NK-92 treated with Interleukin-12 subunit alpha and Interleukin-12 subunit beta, amount 100 ng/mL, for 24 hours (cell line): ENCODE measurements around the gene CCL28.
"Not testable (repeated sequence)": the region's sequence is repeated elsewhere in the genome, so short reads cannot be mapped to it uniquely, and the experiment has no call there.

Source experiments
- DNase-seq: peaks from one replicate; lab custom pipeline; 2025; lab: John Stamatoyannopoulos, UW

The CCL28 gene

GRCh38 chr5:43409809-43410271 is 2.4 kb downstream of the CCL28 start:
- DNase-seq = no peak

GRCh38 chr5:43402524-43403066 is 9.6 kb downstream of the CCL28 start:
- DNase-seq = not testable (repeated sequence)

- DNase-seq = no peak
Measured at GRCh38 chr5:43401827-43402226, 10.4 kb downstream of the CCL28 start.

GRCh38 chr5:43400082-43400481 is 12.1 kb downstream of the CCL28 start:
- no peak for DNase-seq

GRCh38 chr5:43396762-43397304 is 15.4 kb downstream of the CCL28 start:
- DNase-seq = no peak

DNA sequence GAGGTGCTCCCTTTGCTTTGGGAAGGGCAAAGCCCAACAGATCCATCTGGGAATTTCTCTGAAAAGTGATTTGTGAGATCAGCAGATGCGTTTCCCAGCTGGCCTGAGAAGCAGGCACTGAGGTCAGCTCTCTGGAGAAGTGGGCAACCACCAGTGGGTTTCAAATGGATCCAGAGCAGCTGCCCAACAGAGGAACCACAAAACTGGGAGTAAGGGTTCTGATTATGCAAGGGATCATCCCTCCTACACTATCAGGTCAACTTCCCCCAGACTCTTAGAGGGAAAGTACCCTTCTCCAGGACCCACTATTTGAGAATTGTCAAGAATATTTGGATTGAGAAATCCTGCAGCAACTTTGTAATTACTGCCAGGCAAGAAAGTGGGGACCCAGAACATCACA is 21.7 kb downstream of the CCL28 start:
- DNase-seq = no peak

DNA sequence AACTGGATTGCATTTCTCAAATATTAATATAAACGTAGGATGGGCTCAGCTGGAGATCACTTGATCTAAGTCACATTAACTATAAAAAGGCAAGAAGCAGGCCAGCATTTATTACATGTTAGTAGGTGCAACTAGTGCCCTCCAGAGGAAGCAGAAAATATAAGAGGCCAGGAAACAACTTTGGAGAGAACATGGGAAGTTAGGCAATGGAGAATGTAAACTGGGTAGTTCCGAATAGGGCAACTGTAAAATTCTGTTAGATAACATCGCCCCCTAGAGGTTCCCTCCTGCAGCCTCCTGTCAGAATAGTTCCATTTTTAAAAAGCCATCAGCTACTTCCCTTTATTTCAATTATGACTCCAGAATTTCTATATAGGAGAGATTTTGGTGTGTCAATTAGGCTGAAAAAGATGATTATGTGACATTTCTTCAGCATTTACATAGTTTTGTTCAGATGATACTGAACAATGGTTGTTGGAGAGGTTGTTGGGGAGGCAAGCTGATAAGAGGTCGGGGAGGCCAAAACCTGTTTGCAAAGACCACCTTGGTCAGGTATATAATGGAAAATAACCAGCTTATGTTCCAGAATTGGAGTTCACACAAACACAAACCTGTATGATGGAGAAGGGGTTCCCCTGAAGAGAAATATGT is 22.4 kb downstream of the CCL28 start:
- no peak for DNase-seq

- DNase-seq = no peak
Measured at GRCh38 chr5:43386960-43387362, 25.2 kb downstream of the CCL28 start.

GRCh38 chr5:43376496-43377140 is 35.6 kb downstream of the CCL28 start:
- no peak for DNase-seq

DNA sequence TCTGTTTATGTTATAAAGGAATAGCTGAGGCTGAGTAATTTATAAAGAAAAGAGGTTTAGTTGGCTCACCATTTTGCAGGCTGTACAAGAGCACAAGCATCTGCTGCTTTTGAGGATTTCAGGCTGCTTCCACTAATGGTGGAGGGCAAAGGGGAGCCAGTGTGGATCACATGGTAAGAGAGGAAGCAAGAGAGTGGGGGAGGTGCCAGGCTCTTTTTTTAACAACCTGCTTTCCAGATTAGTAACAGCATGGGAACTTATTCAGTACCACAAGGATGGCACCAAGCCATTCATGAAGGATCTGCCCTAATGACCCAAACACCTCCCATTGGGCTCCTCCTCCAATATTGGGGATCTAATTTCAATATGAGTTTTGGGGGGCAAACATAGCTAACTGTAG is 40.4 kb downstream of the CCL28 start:
- DNase-seq = no peak

GRCh38 chr5:43370352-43370751 is 41.8 kb downstream of the CCL28 start:
- DNase-seq = no peak

DNA sequence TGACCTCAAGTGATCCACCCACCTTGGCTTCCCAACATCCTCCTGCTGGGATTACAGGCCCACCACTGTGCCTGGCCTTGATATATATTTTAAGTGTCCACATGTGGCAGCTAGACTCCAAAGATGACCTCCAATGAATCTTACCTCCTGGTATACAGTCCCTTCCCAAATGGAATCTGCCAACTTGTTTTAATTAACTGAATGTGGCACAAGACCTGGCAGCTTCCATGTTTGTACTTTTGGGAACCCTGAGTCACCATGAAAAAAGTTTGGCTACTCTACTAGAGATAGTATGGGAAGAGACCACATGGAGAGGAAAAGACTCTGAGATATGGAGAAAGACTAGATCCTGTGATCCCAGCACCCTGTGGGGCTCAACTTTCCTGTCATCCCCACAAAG is 42.5 kb downstream of the CCL28 start:
- DNase-seq = no peak

- no peak for DNase-seq
Measured at GRCh38 chr5:43367909-43368669, 44.1 kb downstream of the CCL28 start.

- DNase-seq = no peak
Measured at GRCh38 chr5:43367453-43367852, 44.7 kb downstream of the CCL28 start.

- not testable (repeated sequence) for DNase-seq
Measured at GRCh38 chr5:43366680-43367246, 45.4 kb downstream of the CCL28 start.

DNA sequence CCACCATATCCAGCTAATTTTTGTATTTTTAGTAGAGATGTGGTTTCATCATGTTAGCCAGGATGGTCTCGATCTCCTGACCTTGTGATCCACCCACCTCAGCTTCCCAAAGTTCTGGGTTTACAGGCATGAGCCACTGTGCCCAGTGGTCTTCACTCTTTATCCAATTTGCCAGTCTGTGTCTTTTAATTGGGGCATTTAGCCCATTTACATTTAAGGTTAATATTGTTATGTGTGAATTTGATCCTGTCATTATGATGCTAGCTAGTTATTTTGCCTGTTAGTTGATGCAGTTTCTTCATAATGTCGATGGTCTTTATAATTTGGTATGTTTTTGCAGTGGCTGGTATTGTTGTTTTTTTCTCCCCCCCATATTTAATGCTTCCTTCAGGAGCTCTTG is 47.0 kb downstream of the CCL28 start:
- DNase-seq = not testable (repeated sequence)

DNA sequence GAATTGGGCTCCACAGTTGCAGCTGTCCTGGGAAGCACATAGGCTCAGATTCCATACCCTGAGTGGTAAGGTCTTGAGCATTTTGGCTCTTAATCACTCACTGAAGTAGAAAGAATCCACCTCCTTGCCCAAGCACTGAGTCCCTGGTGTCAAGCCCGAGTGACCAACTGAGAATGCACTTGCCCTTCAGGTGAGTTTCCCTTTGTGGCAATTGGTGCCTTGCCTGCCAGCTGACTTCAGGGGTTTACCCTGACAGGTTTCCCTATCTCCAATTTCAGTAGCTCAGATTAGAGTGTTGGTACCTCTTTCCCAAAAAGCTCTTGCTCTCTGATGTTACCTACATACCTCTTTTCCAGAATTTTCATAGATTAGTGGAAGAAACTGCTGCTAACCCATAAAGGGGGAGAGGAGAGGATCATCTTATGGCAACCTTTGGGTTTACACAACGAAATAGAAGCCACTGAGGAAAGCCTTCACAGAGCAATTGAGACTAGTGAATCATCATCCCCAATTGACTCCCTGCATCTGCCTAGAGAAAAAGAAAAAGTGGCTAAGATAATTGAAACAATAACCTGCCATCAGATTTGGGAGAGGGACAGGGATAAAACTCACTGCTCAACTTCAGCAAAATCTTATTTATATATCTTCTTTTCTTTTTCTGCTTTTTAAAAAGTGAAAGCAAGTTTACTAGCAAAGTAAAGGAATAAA is 48.6 kb downstream of the CCL28 start:
- no peak for DNase-seq

DNA sequence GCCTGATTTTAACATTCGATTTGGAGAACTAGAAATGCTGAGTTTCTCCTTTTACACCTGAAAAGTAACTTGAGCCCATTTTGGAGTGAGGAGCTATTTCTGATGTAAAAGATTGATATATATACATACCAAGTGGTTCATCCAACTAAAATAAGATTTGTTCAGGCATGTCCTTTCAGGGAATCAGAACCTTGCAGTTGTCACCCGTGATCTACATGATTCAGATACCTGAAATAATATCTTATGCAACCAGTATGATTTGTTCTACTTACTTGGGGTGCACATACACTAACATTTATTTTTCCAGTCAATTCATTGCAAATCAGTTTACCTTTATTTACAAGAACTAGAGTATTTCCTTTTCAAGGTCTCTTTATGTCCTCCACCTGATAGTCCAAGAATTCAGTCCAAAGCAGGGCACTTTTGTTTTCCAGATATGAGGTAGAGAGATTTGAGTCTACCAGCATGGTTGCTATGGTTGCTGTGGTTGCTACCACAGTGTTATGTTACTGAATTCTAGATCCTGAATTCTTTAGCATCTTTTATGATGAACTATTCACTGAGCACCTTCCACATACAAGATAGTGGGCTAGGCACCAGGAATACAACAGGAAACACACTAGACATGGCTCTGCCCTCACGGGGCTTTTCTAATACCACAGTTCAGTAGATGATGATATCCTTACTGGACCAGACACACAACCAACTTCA is 49.3 kb downstream of the CCL28 start:
- DNase-seq = no peak

DNA sequence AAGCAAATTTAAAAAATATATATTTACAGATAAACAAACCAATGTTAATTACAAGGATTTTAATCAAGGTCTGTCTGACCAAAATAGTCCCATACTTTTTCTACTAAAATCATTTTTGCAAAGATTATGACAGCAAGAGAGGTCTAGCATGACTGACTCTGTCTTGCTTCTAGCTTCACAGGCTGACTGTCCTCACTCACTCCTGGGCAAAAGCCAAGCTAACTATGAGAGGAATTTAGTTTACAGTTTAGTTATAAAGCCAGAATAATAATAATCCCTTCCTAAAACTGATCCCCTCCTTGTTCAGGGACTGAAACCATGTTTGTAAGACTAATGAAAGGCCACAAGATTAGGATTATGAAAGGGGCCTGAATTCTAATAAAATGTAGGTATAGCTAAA is 53.5 kb downstream of the CCL28 start:
- DNase-seq = no peak

DNA sequence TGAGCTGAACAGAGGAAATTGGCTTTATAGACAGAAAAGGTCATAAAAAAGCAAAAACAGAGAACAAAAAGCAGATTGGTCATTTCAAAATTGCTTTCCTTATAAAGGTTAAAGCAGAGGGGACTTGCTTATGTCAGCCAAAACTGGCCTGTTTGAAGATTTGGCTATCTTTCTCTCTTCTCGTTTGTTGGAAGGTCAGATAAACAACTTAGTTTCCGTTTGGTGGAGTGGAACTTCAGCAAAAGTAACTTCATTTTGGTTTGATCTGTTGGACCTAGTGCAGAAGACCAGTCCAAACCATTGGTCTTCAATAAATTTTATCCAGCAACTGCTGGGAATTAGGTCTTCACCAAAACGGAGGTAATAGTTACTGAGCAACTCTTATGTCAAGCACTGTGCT is 53.9 kb downstream of the CCL28 start:
- no peak for DNase-seq

DNA sequence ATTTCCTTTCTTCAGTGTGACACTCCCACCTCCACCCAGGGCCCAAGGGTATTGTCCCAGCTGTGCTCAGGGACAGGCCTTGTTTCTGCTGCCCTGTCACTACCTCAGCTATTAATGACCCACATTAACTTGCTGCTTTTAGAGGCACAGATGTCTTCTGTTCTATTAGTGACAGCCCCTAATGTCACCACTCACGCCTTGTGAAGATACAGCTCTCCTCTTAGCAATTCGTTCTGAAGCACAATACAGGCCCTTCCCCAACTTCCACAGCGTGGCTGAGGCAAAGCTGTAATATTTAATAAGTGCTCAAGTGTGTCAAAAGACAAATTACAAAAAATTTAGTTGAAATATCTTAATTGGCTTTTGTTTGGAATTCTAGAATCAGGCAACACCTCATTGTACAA is 54.3 kb downstream of the CCL28 start:
- DNase-seq = no peak
